ENCODE data around the gene FGFR3. TPM values are rescaled to one million over a fixed set of nuclear protein-coding genes. Genes with fewer than 3 reads are reported as not detected.

FGFR3 gene
- total RNA-seq, 1 donor from 2014 or later, result 0.64 TPM

- peak; percentile 17 to 42 for DNase-seq (ENCODE audit: low read depth in 2 of 2)
These were observed 37.0 kb upstream of the FGFR3 start for GRCh38 chr4:1756079-1756478.

DNA sequence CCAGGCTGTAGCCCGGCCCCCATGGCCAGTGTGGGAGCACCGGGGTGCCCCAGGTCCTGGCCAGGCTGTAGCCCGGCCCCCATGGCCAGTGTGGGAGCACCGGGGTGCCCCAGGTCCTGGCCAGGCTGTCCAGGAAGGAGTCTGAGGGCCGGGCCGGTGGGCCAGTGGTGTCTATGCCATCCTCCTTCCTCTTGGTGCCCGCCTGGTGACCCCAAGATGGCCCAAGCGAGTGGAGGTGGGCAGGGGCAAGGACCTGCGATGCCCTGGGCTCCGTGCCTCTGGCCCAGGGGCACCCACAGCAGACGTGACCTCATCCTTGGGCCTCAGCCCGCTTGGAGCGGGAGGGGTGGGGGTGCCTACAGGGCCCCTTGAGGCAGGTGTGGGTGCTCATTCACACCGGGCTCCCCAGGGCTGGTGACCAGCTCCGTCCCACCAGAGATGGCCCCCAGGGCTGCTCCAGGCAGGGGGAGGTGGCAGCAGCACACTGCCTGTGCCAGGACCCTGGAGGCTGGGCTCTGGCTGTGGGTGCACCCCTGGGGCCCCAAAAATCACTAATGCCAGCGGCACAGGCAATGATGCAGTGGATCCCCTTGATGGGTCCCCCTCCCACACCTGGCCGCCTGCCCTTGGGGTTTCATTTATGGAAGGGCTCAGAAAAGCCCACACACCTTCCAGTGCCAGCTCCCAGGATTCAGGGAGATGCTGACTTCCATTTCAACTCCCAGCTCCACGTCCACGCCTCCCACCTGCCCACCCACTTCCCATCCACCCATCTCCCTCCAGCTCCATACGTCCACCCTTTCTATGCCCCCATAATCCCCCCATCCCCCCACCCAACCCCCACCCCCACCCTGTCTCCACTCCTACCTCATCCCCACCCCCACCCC lies 36.0 kb upstream of the FGFR3 start:
- no peak for DNase-seq (ENCODE audit: low read depth in 2 of 2)

DNA sequence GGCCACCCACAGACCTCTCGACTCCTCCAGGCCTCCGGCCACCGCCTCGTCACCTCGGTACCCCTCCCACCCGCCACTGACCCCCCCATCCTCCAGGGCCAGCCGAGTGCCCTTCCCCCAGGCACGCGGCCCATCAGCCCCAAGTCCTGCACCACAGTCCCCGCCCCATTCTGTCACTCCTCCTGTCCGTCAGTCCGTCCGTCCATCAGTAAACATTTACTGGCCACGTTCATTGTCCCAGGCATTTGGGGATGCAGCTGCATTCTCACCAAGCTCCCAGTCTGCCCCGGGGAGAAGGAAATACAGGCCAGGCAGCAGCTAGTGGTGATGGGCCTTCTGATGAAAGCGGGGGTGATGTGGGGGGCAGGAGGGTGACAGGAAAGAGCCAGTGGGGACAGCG lies 35.3 kb upstream of the FGFR3 start:
- no peak for DNase-seq (ENCODE audit: low read depth in 2 of 2)

DNA sequence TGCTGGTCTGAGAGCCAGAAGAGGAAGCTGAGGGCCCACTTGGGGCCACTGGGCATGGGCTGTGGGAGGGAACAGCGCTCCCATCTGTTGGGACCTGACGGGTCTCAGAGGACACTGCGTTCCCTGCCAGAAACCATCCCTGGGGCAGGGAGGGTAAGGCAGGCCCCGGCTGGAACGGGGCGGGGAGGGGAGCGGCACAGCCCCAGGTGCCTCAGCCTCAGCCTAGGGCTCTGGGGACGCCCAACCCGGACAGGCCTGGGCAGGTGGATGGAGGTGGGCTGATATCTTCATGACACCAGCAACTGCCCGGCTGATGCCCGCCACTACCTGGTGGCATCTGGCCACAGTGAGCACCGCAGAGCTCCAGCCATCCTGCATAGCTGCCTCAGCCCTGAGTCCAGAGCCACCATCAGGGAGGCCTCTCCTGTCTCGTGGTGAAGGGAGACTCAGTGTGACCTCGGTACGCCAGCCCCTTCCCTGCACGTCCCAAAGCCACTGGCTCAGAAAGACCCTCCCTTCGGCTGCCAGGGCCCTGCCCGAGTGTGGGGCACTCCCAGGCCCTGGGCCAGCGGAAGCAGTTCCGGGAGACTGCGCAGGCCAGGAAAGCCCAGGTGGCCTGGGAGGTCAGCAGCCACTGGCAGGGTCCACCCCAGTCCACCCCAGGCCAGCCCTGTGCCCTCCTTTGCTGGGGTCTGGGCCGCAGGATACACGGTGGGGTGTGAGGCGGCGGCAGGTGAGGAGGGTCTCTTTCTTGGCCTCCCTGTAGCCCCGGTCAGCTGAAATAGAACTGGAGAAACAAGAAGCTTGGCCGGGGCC lies 34.6 kb upstream of the FGFR3 start:
- no peak for DNase-seq (ENCODE audit: low read depth in 2 of 2)

DNA sequence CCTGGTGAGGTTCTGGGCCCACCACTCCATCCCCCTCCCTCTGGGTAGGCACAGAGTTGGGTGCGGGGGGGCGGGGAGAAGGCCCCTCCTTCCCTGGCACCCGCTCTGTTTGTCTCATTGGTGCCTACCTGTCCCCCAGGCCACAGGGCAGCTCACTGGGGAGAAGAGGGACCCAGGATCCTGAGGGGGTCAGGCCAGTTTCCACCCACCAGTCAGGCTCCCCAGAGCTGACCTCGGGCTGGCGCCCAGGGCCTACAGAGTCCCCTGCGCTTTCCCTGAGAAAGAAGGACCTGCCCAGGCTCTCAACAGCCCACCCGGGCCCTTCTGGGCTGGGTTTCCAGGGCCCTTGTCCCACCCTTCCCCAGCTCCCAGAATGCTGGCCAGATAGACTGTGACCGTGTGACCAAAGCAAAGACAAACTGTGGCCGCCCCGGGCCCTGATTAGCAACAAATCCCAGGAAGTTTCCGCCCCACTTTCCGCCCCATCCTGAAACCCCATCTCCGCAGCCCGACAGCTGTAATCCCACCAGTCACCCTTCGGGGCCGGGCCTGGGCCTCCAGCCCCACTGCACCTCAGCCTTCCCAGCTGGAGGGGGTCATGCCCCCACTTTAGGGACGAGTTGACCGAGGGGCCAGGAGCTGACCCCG lies 33.8 kb upstream of the FGFR3 start:
- DNase-seq (ENCODE audit: low read depth in 2 of 2), result no peak

- DNase-seq (ENCODE audit: low read depth in 2 of 2), result peak in 1 of 2 donors; percentile 26
These were observed 33.3 kb upstream of the FGFR3 start for GRCh38 chr4:1759818-1760223.

DNA sequence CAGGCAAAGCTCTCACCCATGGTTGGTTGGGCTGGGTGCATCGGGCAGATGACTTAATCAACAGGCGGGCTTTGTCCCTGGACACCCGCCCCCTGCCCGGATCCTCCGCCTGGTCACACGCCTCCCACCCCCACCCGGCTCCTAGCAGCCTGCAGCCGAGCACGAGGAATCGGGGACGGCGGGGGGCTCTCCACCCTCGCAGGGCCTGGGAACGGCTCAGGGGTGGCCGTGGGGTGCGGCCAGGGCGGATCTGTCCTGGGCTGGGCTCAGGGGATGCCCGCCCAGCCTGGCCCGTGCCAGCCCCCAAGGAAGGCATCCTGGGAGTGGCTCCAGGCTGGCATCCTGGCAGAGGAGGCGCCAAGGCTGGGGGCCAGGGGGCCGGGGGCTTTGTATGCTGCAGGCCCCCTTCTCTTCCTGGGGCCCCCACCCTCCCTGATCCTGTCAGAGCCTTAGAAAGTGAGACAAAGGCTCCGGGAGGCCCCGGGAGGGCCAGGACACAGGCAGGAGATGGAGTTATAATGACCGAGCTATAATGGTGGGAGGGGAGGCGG lies 32.5 kb upstream of the FGFR3 start:
- no peak for DNase-seq (ENCODE audit: low read depth in 2 of 2)

- no peak for DNase-seq (ENCODE audit: low read depth in 2 of 2)
These were observed 31.9 kb upstream of the FGFR3 start for GRCh38 chr4:1761130-1761689.

- DNase-seq (ENCODE audit: low read depth in 2 of 2), result no peak
These were observed 30.7 kb upstream of the FGFR3 start for GRCh38 chr4:1762264-1763010.

GRCh38 chr4:1763070-1763549 lies 30.0 kb upstream of the FGFR3 start:
- no peak for DNase-seq (ENCODE audit: low read depth in 2 of 2)

DNA sequence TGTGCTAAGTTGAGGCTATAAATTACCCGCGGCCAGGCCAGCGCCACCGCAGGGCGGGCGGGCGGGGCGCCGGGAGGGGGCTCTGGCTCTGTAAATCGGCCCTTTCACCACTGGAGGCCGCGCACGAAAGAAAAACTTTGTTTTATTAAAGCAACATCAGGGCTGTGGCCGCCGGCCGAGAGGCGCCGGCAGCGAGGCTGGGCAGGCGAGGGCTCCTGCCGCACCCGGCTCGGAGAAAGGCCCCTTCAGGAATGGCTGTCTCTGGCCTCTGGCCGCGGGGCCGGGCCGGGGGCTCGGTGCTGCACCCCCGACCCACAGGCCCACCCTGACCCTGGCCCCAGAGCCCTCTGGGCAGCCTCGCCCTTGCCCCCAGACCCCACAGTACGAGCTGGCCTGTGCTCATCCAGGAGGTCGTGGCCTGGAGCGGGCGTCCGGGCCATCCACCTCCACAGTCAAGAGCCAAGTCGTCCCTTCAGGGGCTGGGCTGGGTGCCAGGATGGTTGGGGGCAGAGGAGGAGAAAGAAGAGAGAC lies 29.5 kb upstream of the FGFR3 start:
- peak; percentile 9 to 45 for DNase-seq (ENCODE audit: low read depth in 2 of 2)

GRCh38 chr4:1764670-1765069 lies 28.4 kb upstream of the FGFR3 start:
- DNase-seq (ENCODE audit: low read depth in 2 of 2), result no peak

- no peak for DNase-seq (ENCODE audit: low read depth in 2 of 2)
These were observed 27.6 kb upstream of the FGFR3 start for GRCh38 chr4:1765409-1766072.

- no peak for DNase-seq (ENCODE audit: low read depth in 2 of 2)
These were observed 26.7 kb upstream of the FGFR3 start for GRCh38 chr4:1766106-1767060.

GRCh38 chr4:1767061-1767769 lies 25.9 kb upstream of the FGFR3 start:
- peak in 1 of 2 donors; percentile 29 for DNase-seq (ENCODE audit: low read depth in 2 of 2)

DNA sequence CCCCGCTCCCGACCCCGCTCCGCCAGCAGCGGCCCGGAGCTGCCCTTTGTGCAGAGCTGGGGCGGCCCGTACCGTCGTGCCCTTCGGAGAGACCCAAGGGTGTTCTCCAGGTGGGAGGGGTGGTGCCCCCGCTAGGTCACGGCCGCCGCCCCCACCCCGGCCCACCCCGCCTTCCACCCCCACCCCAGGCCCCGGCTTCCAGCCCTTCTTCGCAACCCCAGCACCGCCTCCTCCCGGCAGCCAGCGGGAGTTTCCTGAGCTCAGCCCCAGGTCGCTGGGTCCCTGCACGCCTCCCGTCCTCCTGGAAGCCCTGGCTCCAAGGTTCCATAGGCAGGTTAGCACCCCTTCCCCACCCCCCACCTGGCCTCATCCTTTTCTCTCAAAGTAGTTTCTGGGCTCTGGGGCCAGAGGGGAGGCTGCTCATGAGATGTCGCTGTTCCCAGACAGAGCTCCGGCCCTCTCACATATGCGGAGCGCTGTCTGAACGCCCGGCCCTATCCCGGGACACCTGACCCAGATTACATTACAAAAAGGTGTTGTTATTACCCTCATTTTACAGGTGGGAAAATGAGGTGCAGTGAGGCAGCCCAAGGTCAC lies 25.2 kb upstream of the FGFR3 start:
- DNase-seq (ENCODE audit: low read depth in 2 of 2), result peak in 1 of 2 donors; percentile 48

- no peak for DNase-seq (ENCODE audit: low read depth in 2 of 2)
These were observed 24.6 kb upstream of the FGFR3 start for GRCh38 chr4:1768367-1769034.

All from dermis microvascular lymphatic vessel endothelial cell (primary cell).